Measurements from ENCODE around the gene HMCN1. TPM values are rescaled to one million over a fixed set of nuclear protein-coding genes. Genes with fewer than 3 reads are reported as not detected.
A peak's percentile ranks its signal among the peaks of the same experiment; 100 is the strongest.
"Not testable (repeated sequence)": the region's sequence is repeated elsewhere in the genome, so short reads cannot be mapped to it uniquely, and the experiment has no call there.

Gene HMCN1
- total RNA-seq, 1 experiment from 2014 or later, result 0.63 TPM

GRCh38 chr1:186206048-186206570 is 471.9 kb downstream of the HMCN1 start:
- no peaks in the 10 kb centered on the region for H3K9me3 ChIP-seq (ENCODE audit: low read length)
- no peak overlapping the region for H3K4me3 ChIP-seq (ENCODE audit: low read length)
- H2AFZ ChIP-seq (ENCODE audit: low read length), result no peak overlapping the region
- no peaks in the 10 kb centered on the region for H3K27me3 ChIP-seq (ENCODE audit: low read length)
- H4K20me1 ChIP-seq (ENCODE audit: insufficient read depth, low read depth, low read length), result no peaks in the 10 kb centered on the region
- H3K4me1 ChIP-seq (ENCODE audit: low read length), result no peaks in the 10 kb centered on the region
- DNase-seq, result no peak
- no peak overlapping the region for H3K27ac ChIP-seq (ENCODE audit: low read length)
- H3K9me2 ChIP-seq (replicated peaks; ENCODE audit: insufficient read depth, low read length), result no peaks in the 10 kb centered on the region
- H3K79me2 ChIP-seq (ENCODE audit: low read length), result no peaks in the 10 kb centered on the region
- no peaks in the 10 kb centered on the region for H3K36me3 ChIP-seq (ENCODE audit: insufficient read depth, low read length)
- no peak overlapping the region for H3K4me2 ChIP-seq (ENCODE audit: low read depth, low read length, poor library complexity, severe bottlenecking)
- no peak overlapping the region for H3K9ac ChIP-seq (ENCODE audit: low read length)

- H3K36me3 ChIP-seq (ENCODE audit: insufficient read depth, low read length), result no peaks in the 10 kb centered on the region
- no peaks in the 10 kb centered on the region for H3K4me1 ChIP-seq (ENCODE audit: low read length)
- no peak overlapping the region for H3K4me3 ChIP-seq (ENCODE audit: low read length)
- H3K9me2 ChIP-seq (replicated peaks; ENCODE audit: insufficient read depth, low read length), result no peaks in the 10 kb centered on the region
- no peaks in the 10 kb centered on the region for H3K79me2 ChIP-seq (ENCODE audit: low read length)
- H3K4me2 ChIP-seq (ENCODE audit: low read depth, low read length, poor library complexity, severe bottlenecking), result no peak overlapping the region
- no peak overlapping the region for H3K9ac ChIP-seq (ENCODE audit: low read length)
- H3K27ac ChIP-seq (ENCODE audit: low read length), result no peak overlapping the region
- H3K27me3 ChIP-seq (ENCODE audit: low read length), result no peaks in the 10 kb centered on the region
- no peak for DNase-seq
- H3K9me3 ChIP-seq (ENCODE audit: low read length), result no peaks in the 10 kb centered on the region
- no peak overlapping the region for H2AFZ ChIP-seq (ENCODE audit: low read length)
- no peaks in the 10 kb centered on the region for H4K20me1 ChIP-seq (ENCODE audit: insufficient read depth, low read depth, low read length)
Measured at GRCh38 chr1:186207391-186208085, 473.3 kb downstream of the HMCN1 start.

- Histone ChIP-seq H3K9ac (ENCODE audit: low read length) (no peak overlapping the region), H3K4me3 (ENCODE audit: low read length) (no peak overlapping the region)
Measured at GRCh38 chr1:186208405-186209129, 474.4 kb downstream of the HMCN1 start.

GRCh38 chr1:186210258-186210657 is 476.1 kb downstream of the HMCN1 start:
- H3K9me3 ChIP-seq (ENCODE audit: low read length), result no peaks in the 10 kb centered on the region
- no peaks in the 10 kb centered on the region for H3K4me1 ChIP-seq (ENCODE audit: low read length)
- H2AFZ ChIP-seq (ENCODE audit: low read length), result no peak overlapping the region
- H3K9me2 ChIP-seq (replicated peaks; ENCODE audit: insufficient read depth, low read length), result no peaks in the 10 kb centered on the region
- H4K20me1 ChIP-seq (ENCODE audit: insufficient read depth, low read depth, low read length), result no peaks in the 10 kb centered on the region
- no peak overlapping the region for H3K27ac ChIP-seq (ENCODE audit: low read length)
- no peaks in the 10 kb centered on the region for H3K79me2 ChIP-seq (ENCODE audit: low read length)
- no peaks in the 10 kb centered on the region for H3K36me3 ChIP-seq (ENCODE audit: insufficient read depth, low read length)
- H3K9ac ChIP-seq (ENCODE audit: low read length), result no peak overlapping the region
- H3K4me3 ChIP-seq (ENCODE audit: low read length), result no peak overlapping the region
- no peak for DNase-seq
- no peak overlapping the region for H3K4me2 ChIP-seq (ENCODE audit: low read depth, low read length, poor library complexity, severe bottlenecking)
- no peaks in the 10 kb centered on the region for H3K27me3 ChIP-seq (ENCODE audit: low read length)

More at GRCh38 chr1:186208405-186209129, 474.4 kb downstream of the HMCN1 start:
- Histone ChIP-seq H3K27ac (ENCODE audit: low read length) (no peak overlapping the region), H3K9me3 (ENCODE audit: low read length) (no peaks in the 10 kb centered on the region), H3K9me2 (replicated peaks; ENCODE audit: insufficient read depth, low read length) (no peaks in the 10 kb centered on the region), H4K20me1 (ENCODE audit: insufficient read depth, low read depth, low read length) (no peaks in the 10 kb centered on the region), H3K4me2 (ENCODE audit: low read depth, low read length, poor library complexity, severe bottlenecking) (no peak overlapping the region), H3K4me1 (ENCODE audit: low read length) (no peaks in the 10 kb centered on the region), H2AFZ (ENCODE audit: low read length) (no peak overlapping the region), H3K27me3 (ENCODE audit: low read length) (no peaks in the 10 kb centered on the region), H3K79me2 (ENCODE audit: low read length) (no peaks in the 10 kb centered on the region), H3K36me3 (ENCODE audit: insufficient read depth, low read length) (no peaks in the 10 kb centered on the region)
- no peak for DNase-seq

GRCh38 chr1:186211583-186211982 is 477.4 kb downstream of the HMCN1 start:
- DNase-seq; H3K4me1 ChIP-seq (ENCODE audit: low read length); H3K9ac ChIP-seq (ENCODE audit: low read length); H3K4me2 ChIP-seq (ENCODE audit: low read depth, low read length, poor library complexity, severe bottlenecking); H3K9me2 ChIP-seq (replicated peaks; ENCODE audit: insufficient read depth, low read length); H2AFZ ChIP-seq (ENCODE audit: low read length); H3K9me3 ChIP-seq (ENCODE audit: low read length); H3K79me2 ChIP-seq (ENCODE audit: low read length); H4K20me1 ChIP-seq (ENCODE audit: insufficient read depth, low read depth, low read length); H3K27ac ChIP-seq (ENCODE audit: low read length); H3K4me3 ChIP-seq (ENCODE audit: low read length); H3K36me3 ChIP-seq (ENCODE audit: insufficient read depth, low read length); H3K27me3 ChIP-seq (ENCODE audit: low read length): not testable (repeated sequence)

GRCh38 chr1:186212568-186213224 is 478.5 kb downstream of the HMCN1 start:
- Histone ChIP-seq H3K79me2 (ENCODE audit: low read length) (no peaks in the 10 kb centered on the region), H3K4me2 (ENCODE audit: low read depth, low read length, poor library complexity, severe bottlenecking) (no peak overlapping the region), H3K4me3 (ENCODE audit: low read length) (no peak overlapping the region), H3K27ac (ENCODE audit: low read length) (no peak overlapping the region), H3K27me3 (ENCODE audit: low read length) (no peaks in the 10 kb centered on the region), H3K4me1 (ENCODE audit: low read length) (no peaks in the 10 kb centered on the region), H3K9ac (ENCODE audit: low read length) (no peak overlapping the region), H3K36me3 (ENCODE audit: insufficient read depth, low read length) (no peaks in the 10 kb centered on the region), H2AFZ (ENCODE audit: low read length) (no peak overlapping the region), H3K9me3 (ENCODE audit: low read length) (no peaks in the 10 kb centered on the region), H4K20me1 (ENCODE audit: insufficient read depth, low read depth, low read length) (no peaks in the 10 kb centered on the region), H3K9me2 (replicated peaks; ENCODE audit: insufficient read depth, low read length) (no peaks in the 10 kb centered on the region)
- DNase-seq, result peak; percentile 80

- DNase-seq, result no peak
- no peak overlapping the region for H2AFZ ChIP-seq (ENCODE audit: low read length)
Measured at GRCh38 chr1:186213225-186213607, 479.0 kb downstream of the HMCN1 start.

GRCh38 chr1:186214791-186215190 is 480.6 kb downstream of the HMCN1 start:
- Histone ChIP-seq H3K4me3 (ENCODE audit: low read length) (no peak overlapping the region), H3K9me3 (ENCODE audit: low read length) (no peaks in the 10 kb centered on the region), H3K36me3 (ENCODE audit: insufficient read depth, low read length) (no peaks in the 10 kb centered on the region), H3K27ac (ENCODE audit: low read length) (no peak overlapping the region), H3K79me2 (ENCODE audit: low read length) (no peaks in the 10 kb centered on the region), H3K27me3 (ENCODE audit: low read length) (no peaks in the 10 kb centered on the region), H2AFZ (ENCODE audit: low read length) (no peak overlapping the region), H3K9ac (ENCODE audit: low read length) (no peak overlapping the region), H3K9me2 (replicated peaks; ENCODE audit: insufficient read depth, low read length) (no peaks in the 10 kb centered on the region), H4K20me1 (ENCODE audit: insufficient read depth, low read depth, low read length) (no peaks in the 10 kb centered on the region), H3K4me2 (ENCODE audit: low read depth, low read length, poor library complexity, severe bottlenecking) (no peak overlapping the region), H3K4me1 (ENCODE audit: low read length) (peaks cover 8% of the 10 kb centered on the region)
- DNase-seq, result no peak

More at GRCh38 chr1:186213225-186213607, 479.0 kb downstream of the HMCN1 start:
- Histone ChIP-seq H3K4me1 (ENCODE audit: low read length) (no peaks in the 10 kb centered on the region), H3K36me3 (ENCODE audit: insufficient read depth, low read length) (no peaks in the 10 kb centered on the region), H3K4me2 (ENCODE audit: low read depth, low read length, poor library complexity, severe bottlenecking) (no peak overlapping the region), H3K79me2 (ENCODE audit: low read length) (no peaks in the 10 kb centered on the region), H3K9me2 (replicated peaks; ENCODE audit: insufficient read depth, low read length) (no peaks in the 10 kb centered on the region), H3K9me3 (ENCODE audit: low read length) (no peaks in the 10 kb centered on the region), H3K9ac (ENCODE audit: low read length) (no peak overlapping the region), H3K4me3 (ENCODE audit: low read length) (no peak overlapping the region), H3K27me3 (ENCODE audit: low read length) (no peaks in the 10 kb centered on the region), H3K27ac (ENCODE audit: low read length) (no peak overlapping the region), H4K20me1 (ENCODE audit: insufficient read depth, low read depth, low read length) (no peaks in the 10 kb centered on the region)

Measured in Karpas-422 (cell line).